Spleen (tissue), 11 donors: ENCODE results near the gene TC2N. TPM values are rescaled to one million over a fixed set of nuclear protein-coding genes. Genes with fewer than 3 reads are reported as not detected.
A peak's percentile ranks its signal among the peaks of the same experiment; 100 is the strongest.

Source experiments
- DNase-seq: peaks from one replicate; pipeline ENCODE4 v3.0.0-alpha.2; 2020
- H3K27ac ChIP-seq, 8 donors: fragments of 200-600 bp; sonication (generic) in 7 of 8; 1 replicate in 4 of 8; 2 replicates in 4 of 8; pipeline versions ENCODE4 v1.5.0 to v1.8.0; 2016 to 2021; ENCODE audit warnings: inconsistent platforms in 4 of 8, mild to moderate bottlenecking in 4 of 8, moderate library complexity in 1 of 8
- H3K27me3 ChIP-seq, 7 donors: fragments of 200-600 bp; sonication (generic) in 6 of 7; replicated peaks in 1 of 7; 1 replicate in 4 of 7; 2 replicates in 3 of 7; pipeline versions ENCODE4 v1.5.0 to v1.8.0; 2016 to 2021; ENCODE audit warnings: inconsistent platforms in 3 of 7, mild to moderate bottlenecking in 1 of 7
- H3K36me3 ChIP-seq, 6 donors: fragments of 200-600 bp; sonication (generic) in 5 of 6; 1 replicate in 4 of 6; 2 replicates in 2 of 6; pipeline versions ENCODE4 v1.5.0 to v1.8.0; 2016 to 2021; ENCODE audit warnings: inconsistent platforms in 2 of 6
- H3K4me1 ChIP-seq, 6 donors: fragments of 200-600 bp; sonication (generic) in 5 of 6; 1 replicate in 3 of 6; 2 replicates in 3 of 6; pipeline versions ENCODE4 v1.5.0 to v1.8.0; 2016 to 2021; ENCODE audit warnings: inconsistent platforms in 3 of 6
- H3K4me3 ChIP-seq, 8 donors: fragments of 200-600 bp; sonication (generic) in 7 of 8; 1 replicate in 4 of 8; 2 replicates in 4 of 8; pipeline versions ENCODE4 v1.5.0 to v1.8.0; 2016 to 2021; ENCODE audit warnings: inconsistent platforms in 4 of 8, mild to moderate bottlenecking in 4 of 8, moderate library complexity in 2 of 8
- H3K9me3 ChIP-seq, 8 donors: fragments of 200-600 bp; sonication (generic) in 7 of 8; 1 replicate in 4 of 8; 2 replicates in 4 of 8; pipeline versions ENCODE4 v1.5.0 to v1.8.0; 2016 to 2021; ENCODE audit warnings: inconsistent platforms in 4 of 8
- POLR2A ChIP-seq, 3 donors: fragments of 450-650 bp; IDR thresholded peaks; one replicate each; pipeline ENCODE4 v1.5.1; 2017; ENCODE audit warnings: antibody characterized with exemption in 3 of 3, mild to moderate bottlenecking in 1 of 3
- POLR2AphosphoS5 ChIP-seq, 3 donors: sonication (generic); formaldehyde crosslinking; IDR thresholded peaks; one replicate each; pipeline ENCODE4 v1.5.1; 2017; ENCODE audit warnings: antibody characterized with exemption in 3 of 3
- WGBS, 5 donors: extraction: QIAGEN DNeasy Blood & Tissue Kit in 3 of 5; methylation state at CpG; one replicate each; pipeline versions ENCODE4 v1.1.5 to v1.1.7; 2013 to 2018; 5-methylcytosine and 5-hydroxymethylcytosine counted together
- intact Hi-C: fragments of 100-400 bp; cut with DNase I; formaldehyde crosslinking; loops from one replicate; pipeline ENCODE4 v1.15.0; 2023; ENCODE audit warnings: low total_unique reads
- polyA plus RNA-seq, 3 donors: library from polyadenylated mRNA; stranded (reverse); fragments of 200-250 nt; gene quantifications; one replicate each; pipeline ENCODE4 v1.2.1, GENCODE V29; 2013
- total RNA-seq, 7 donors: library from RNA; depleted of rRNA in 3 of 7; stranded (reverse); fragments of >200 nt in 3 of 7; fragmentation: NEBNext Ultra II Directional in 4 of 7; extraction: Animal tissue kit (Norgen Biotek cat#: 25700) in 4 of 7; gene quantifications; one replicate each; pipeline versions ENCODE4 v1.1.0 to v1.2.1, GENCODE V29; 2016 to 2021
- TF ChIP-seq, protein P1 (sequence below), 11 experiments: fragments of 200-600 bp in 7 of 11; fragments of 450-650 bp in 4 of 11; sonication (generic) in 4 of 11; IDR thresholded peaks in 8 of 11; conservative IDR thresholded peaks in 3 of 11; 1 replicate in 7 of 11; 2 replicates in 4 of 11; pipeline versions ENCODE4 v1.4.0 to v1.8.0; 2016 to 2021; ENCODE audit warnings: antibody characterized with exemption in 11 of 11, inconsistent platforms in 4 of 11, mild to moderate bottlenecking in 1 of 11
- donor health status: healthy with polysubstance abuse.
- donor health status: DM: no; HTN: no; CAD: no; lungs with moderate emphysema.
- donor health status: DM: no; HTN: no; CAD: no.
- donor health status: Bipolar disorder and iron deficiency.
- donor health status: healthy.
- donor health status: DM: no; HTN: no; CAD: no.
- donor health status: DM: yes; HTN: yes; CAD: no.

The TC2N gene
- total and polyA plus RNA-seq, 10 donors: 5.3 to 50.7 (median 35.5) TPM

DNA sequence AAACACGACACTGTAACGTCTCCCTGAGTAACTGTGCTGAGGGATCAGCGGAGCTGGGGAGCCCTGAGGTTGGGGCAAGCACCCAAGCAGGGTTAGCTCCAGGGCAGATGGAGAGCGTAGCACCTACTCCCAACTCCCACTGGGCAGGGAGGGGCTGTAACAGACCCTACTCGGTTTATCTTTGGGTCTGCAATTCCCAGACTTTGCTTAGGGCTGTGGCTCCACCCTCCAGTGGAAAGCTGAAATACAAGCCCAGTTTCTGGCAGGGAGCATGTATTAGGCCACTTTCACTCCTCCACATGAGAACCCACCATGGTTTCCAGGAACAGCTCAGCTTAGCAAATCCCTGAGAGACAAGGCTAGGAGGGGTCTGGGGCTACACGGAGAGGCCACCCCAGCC lies 17.3 kb upstream of the TC2N start:
- no peak for DNase-seq
- Histone ChIP-seq H3K9me3 (no peaks in the 10 kb centered on the region), H3K36me3 (peaks cover 0 to 20% (median 0%) of the 10 kb centered on the region in 6 donors), H3K27ac (peak overlapping the region in 5 of 8 donors; percentile 4 to 67 (median 59)), H3K4me1 (peaks cover 4 to 36% (median 8%) of the 10 kb centered on the region in 6 donors), H3K27me3 (no peaks in the 10 kb centered on the region), H3K4me3 (no peak overlapping the region)
- intact Hi-C loops: no loop called here
- TF ChIP-seq, protein P1, sequence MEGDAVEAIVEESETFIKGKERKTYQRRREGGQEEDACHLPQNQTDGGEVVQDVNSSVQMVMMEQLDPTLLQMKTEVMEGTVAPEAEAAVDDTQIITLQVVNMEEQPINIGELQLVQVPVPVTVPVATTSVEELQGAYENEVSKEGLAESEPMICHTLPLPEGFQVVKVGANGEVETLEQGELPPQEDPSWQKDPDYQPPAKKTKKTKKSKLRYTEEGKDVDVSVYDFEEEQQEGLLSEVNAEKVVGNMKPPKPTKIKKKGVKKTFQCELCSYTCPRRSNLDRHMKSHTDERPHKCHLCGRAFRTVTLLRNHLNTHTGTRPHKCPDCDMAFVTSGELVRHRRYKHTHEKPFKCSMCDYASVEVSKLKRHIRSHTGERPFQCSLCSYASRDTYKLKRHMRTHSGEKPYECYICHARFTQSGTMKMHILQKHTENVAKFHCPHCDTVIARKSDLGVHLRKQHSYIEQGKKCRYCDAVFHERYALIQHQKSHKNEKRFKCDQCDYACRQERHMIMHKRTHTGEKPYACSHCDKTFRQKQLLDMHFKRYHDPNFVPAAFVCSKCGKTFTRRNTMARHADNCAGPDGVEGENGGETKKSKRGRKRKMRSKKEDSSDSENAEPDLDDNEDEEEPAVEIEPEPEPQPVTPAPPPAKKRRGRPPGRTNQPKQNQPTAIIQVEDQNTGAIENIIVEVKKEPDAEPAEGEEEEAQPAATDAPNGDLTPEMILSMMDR (IDR thresholded peaks at IDR 0.05 in 8 of 11, conservative IDR thresholded peaks at IDR 0.05 in 3 of 11): no peak
- TF ChIP-seq POLR2AphosphoS5 (IDR thresholded peaks at IDR 0.05): no peak
- no peak for TF ChIP-seq POLR2A (IDR thresholded peaks at IDR 0.05)
- 53 to 82% (median 78%) methylated on average over 6 of the region's 6 CpGs for WGBS, 5 donors

DNA sequence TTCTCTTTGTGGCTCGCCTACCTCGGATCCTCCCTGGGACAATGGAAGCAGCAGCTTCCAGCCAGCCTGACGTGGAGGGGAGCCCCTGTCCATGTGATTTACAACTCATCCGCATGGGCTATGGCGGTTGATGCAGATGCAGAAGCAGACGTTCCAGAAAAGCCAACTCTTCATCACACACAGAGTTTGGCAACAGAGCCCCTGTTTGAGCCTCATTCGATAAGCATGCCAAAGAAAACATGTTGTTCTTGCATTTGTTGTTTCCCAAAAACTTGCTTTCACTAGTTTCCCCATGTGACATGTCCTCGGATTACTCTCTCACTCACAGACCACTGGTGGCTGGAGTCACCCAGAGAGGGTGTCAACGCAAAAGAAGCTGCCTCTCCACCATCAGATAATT lies 16.4 kb upstream of the TC2N start:
- no peak overlapping the region for H3K4me3 ChIP-seq
- intact Hi-C loops: no loop called here
- H3K27ac ChIP-seq: peak overlapping the region in 4 of 8 donors; percentile 45 to 67 (median 59)
- WGBS, 5 donors: 78 to 90% (median 84%) methylated on average over 9 of the region's 9 CpGs
- no peak for DNase-seq
- H3K4me1 ChIP-seq: peaks cover 0 to 27% (median 0%) of the 10 kb centered on the region in 6 donors
- TF ChIP-seq, protein P1 (IDR thresholded peaks at IDR 0.05 in 8 of 11, conservative IDR thresholded peaks at IDR 0.05 in 3 of 11): no peak
- TF ChIP-seq POLR2AphosphoS5 (IDR thresholded peaks at IDR 0.05) (no peak), POLR2A (IDR thresholded peaks at IDR 0.05) (no peak)
- H3K27me3 ChIP-seq: no peaks in the 10 kb centered on the region
- no peaks in the 10 kb centered on the region for H3K9me3 ChIP-seq
- H3K36me3 ChIP-seq: peaks cover 0 to 18% (median 0%) of the 10 kb centered on the region in 6 donors

DNA sequence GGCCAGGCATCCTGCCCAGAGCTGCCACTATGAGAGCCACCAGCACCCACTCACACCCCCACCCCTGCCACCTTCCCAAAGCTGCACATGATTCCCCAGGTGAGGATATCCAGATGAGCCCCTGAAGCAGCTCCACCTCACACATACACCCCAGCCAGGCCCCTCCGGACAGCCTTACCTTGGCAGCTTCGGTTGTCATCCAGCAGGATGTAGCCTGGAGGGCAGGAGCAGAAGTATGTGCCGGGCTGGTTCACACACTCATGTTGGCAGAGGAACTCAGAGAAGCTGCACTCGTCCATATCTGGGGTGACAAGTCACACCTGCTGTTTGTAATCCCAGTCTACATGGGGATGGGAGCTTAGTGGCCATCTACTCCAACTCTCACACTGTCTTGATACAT lies 15.4 kb upstream of the TC2N start:
- Histone ChIP-seq H3K27ac (peak overlapping the region in 5 of 8 donors; percentile 20 to 67 (median 33)), H3K9me3 (no peaks in the 10 kb centered on the region), H3K4me1 (peaks cover 0 to 25% (median 0%) of the 10 kb centered on the region in 6 donors), H3K36me3 (peaks cover 0 to 21% (median 0%) of the 10 kb centered on the region in 6 donors), H3K4me3 (no peak overlapping the region), H3K27me3 (no peaks in the 10 kb centered on the region)
- intact Hi-C loops: no loop called here
- WGBS, 5 donors: 68 to 81% (median 76%) methylated on average over 4 of the region's 4 CpGs; no CpG with 5 or more reads in 1 of the 5 donors
- DNase-seq: no peak
- TF ChIP-seq, protein P1 (IDR thresholded peaks at IDR 0.05 in 8 of 11, conservative IDR thresholded peaks at IDR 0.05 in 3 of 11): no peak
- no peak for TF ChIP-seq POLR2A (IDR thresholded peaks at IDR 0.05)
- no peak for TF ChIP-seq POLR2AphosphoS5 (IDR thresholded peaks at IDR 0.05)

DNA sequence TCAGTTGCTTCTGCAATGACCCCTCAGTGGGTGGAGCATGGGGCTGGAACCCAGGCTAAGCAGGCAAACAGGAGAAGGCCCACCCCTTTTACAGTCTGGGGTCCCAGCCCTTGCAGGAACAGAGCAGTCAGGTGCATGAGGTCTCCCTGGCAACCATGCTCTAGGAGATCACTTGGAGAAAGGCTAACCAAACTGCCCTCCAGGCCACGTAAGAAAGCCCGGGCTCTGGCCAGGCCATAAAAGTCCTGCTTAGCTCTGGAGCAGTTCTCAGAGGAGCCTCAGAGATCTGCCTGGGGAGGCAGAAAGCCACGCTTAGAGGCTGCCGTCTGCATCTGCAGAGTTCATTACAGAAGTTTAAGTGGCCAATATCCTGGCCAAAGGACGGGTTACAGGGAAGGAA lies 15.0 kb upstream of the TC2N start:
- Histone ChIP-seq H3K4me3 (no peak overlapping the region), H3K27me3 (no peaks in the 10 kb centered on the region), H3K4me1 (peaks cover 0 to 25% (median 0%) of the 10 kb centered on the region in 6 donors), H3K9me3 (no peaks in the 10 kb centered on the region), H3K27ac (peak overlapping the region in 5 of 8 donors; percentile 20 to 67 (median 33)), H3K36me3 (peaks cover 0 to 23% (median 0%) of the 10 kb centered on the region in 6 donors)
- intact Hi-C loops: no loop called here
- WGBS, 5 donors: 75 to 90% (median 77%) methylated on average over 5 of the region's 5 CpGs
- TF ChIP-seq, protein P1 (IDR thresholded peaks at IDR 0.05 in 8 of 11, conservative IDR thresholded peaks at IDR 0.05 in 3 of 11): no peak
- TF ChIP-seq POLR2AphosphoS5 (IDR thresholded peaks at IDR 0.05) (no peak), POLR2A (IDR thresholded peaks at IDR 0.05) (no peak)
- DNase-seq: no peak
